ENCODE results near the gene LAMC2.

The LAMC2 gene

GRCh38 chr1:183262628-183263200 lies 76.7 kb downstream of the LAMC2 start:
- POLR2A ChIA-PET (ENCODE audit: low non-redundant PET), result no interaction called here
- CTCF ChIA-PET, result interaction anchor here (0.8 kb wide), 1 partner anchor 28 kb away, joined by 3 read pairs; no protein-coding TSS in a partner anchor
- no peak overlapping the region for H3K27ac ChIP-seq
- no peak for DNase-seq (ENCODE audit: low spot score)
- no peak for TF ChIP-seq CTCF (conservative IDR thresholded peaks at IDR 0.05; ENCODE audit: low read depth)

GRCh38 chr1:183263886-183264602 lies 78.0 kb downstream of the LAMC2 start:
- ChIA-PET CTCF (interaction anchor here (0.6 to 0.8 kb wide), 3 partner anchors 29 to 299 kb away, joined by 3 read pairs; no protein-coding TSS in a partner anchor), POLR2A (ENCODE audit: low non-redundant PET) (no interaction called here)
- H3K27ac ChIP-seq, result no peak overlapping the region
- TF ChIP-seq CTCF (conservative IDR thresholded peaks at IDR 0.05; ENCODE audit: low read depth), result no peak
- DNase-seq (ENCODE audit: low spot score), result no peak

- ChIA-PET CTCF (interaction anchor here (0.6 to 1.3 kb wide), 4 partner anchors 10 to 1895 kb away, joined by 3 to 5 read pairs (median 4); no protein-coding TSS in a partner anchor), POLR2A (ENCODE audit: low non-redundant PET) (interaction anchor here (1.0 kb wide), 1 partner anchor 11 kb away, joined by 4 read pairs; no protein-coding TSS in a partner anchor)
- H3K27ac ChIP-seq, result peak overlapping the region; percentile 81
- peak; percentile 79 for DNase-seq (ENCODE audit: low spot score)
- TF ChIP-seq CTCF (conservative IDR thresholded peaks at IDR 0.05; ENCODE audit: low read depth), result no peak
Measured at GRCh38 chr1:183267646-183268431, 81.8 kb downstream of the LAMC2 start.

GRCh38 chr1:183270541-183271141 lies 84.6 kb downstream of the LAMC2 start:
- ChIA-PET POLR2A (ENCODE audit: low non-redundant PET) (interaction anchor here (0.7 kb wide), 1 partner anchor 151 kb away, joined by 3 read pairs; no protein-coding TSS in a partner anchor), CTCF (interaction anchor here (0.5 to 0.9 kb wide), 3 partner anchors 33 to 280 kb away, joined by 3 read pairs; no protein-coding TSS in a partner anchor)
- H3K27ac ChIP-seq, result peak overlapping the region; percentile 39; the same call in 1 of the 2 replicates
- DNase-seq (ENCODE audit: low spot score), result no peak
- TF ChIP-seq CTCF (conservative IDR thresholded peaks at IDR 0.05; ENCODE audit: low read depth), result no peak

- peak; percentile 90 for DNase-seq (ENCODE audit: low spot score)
- ChIA-PET POLR2A (ENCODE audit: low non-redundant PET) (no interaction called here), CTCF (interaction anchor here (1.1 kb wide), 1 partner anchor 350 kb away, joined by 4 read pairs; no protein-coding TSS in a partner anchor)
- TF ChIP-seq CTCF (conservative IDR thresholded peaks at IDR 0.05; ENCODE audit: low read depth), result no peak
- peak overlapping the region; percentile 72 for H3K27ac ChIP-seq
Measured at GRCh38 chr1:183272390-183272848, 86.4 kb downstream of the LAMC2 start.
